Stimulated activated CD8-positive, alpha-beta memory T cell treated with anti-CD3 and anti-CD28 coated beads, Interleukin-15, amount 100 ng/mL, for 48 hours (primary cell): ENCODE results near the gene LPGAT1.
"Not testable (repeated sequence)": the region's sequence is repeated elsewhere in the genome, so short reads cannot be mapped to it uniquely, and the experiment has no call there.

ENCODE experiments used
- DNase-seq, 2 donors: peaks; one replicate each; pipeline ENCODE4 v3.0.0-alpha.2; 2020; ENCODE audit warnings: low read depth in 2 of 2

Gene LPGAT1

DNA sequence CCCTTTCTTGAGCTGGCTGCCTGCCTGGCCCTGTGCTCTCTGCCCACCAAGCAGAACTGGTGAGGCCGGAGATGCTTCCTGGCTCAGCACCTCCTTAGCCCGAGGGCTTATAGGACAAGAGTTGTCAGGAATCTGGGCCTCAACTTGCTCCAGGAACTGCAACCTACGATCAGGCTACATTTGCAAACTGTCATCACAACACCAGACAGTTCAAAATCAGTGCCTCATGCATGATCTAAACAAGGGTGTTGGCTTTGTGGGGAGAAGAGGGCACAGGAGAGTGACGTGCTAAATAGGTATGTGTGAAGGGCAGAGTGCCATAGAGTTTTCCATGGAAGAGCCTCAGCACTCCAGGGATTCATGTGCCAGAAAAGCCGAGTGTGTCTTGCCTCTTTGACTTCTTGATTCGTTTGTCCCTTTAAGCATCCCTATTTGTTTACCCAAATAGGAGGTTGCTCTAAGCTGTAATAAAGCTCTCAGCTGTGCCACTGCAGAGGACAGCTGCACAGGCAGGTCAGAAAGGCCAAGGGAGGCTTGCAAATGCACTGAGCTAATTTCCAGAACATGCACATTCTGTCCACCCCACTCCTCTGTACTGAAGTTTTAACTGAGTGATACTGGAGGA lies 125.0 kb downstream of the LPGAT1 start:
- no peak for DNase-seq

DNA sequence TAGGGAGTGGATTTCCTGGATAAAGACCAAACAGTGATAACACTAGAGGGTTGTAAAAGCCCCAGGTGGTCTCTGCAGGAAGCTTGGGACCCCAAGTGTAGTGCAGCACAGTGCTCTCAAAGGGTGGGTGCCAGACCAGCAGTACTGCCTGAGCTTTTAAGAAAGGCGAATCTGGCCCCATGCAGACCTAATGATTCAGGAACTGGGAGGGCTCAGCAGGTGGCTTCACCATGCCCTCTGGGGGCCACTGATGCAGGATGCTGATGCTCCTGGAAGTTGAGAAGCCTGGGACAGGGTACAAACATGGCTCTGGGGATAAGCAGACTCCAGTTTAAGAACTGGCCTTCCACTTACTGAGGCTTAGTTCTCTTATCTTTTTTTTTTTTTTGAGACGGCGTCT lies 126.0 kb downstream of the LPGAT1 start:
- DNase-seq, result no peak

DNA sequence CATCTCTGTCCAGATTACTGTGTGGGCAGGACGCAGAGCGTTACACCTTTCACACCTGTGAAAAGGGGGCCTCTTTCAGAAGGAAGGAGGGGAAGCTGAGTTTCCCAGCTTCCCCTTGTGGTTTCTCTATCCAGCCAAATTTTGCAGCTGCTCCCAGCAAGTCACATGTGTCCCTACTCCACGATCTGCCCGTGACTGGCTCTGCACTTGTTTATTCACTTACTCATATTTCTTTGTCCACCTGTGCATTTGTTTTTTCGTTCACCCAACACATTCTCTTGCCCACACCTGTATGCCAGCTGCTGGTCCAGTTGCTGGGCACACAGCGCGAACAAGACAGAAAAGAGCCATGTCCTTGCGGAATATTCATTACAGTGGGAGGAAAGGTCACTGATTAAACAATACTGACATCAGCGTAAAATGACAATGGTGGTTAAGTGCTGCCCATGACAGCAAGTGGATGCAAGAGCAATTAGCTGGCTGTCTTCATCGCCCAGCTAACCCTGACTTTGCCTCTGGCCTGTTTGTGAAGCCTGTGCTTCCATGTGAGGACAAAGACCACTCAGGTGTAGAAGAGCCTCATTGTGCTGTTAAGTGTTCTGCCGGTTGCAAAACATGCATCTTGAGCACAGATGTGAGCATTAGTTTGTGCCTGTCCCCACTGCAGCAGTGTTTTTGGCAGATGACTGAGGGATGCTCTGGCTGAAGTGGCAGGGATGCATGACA lies 126.6 kb downstream of the LPGAT1 start:
- DNase-seq, result no peak

DNA sequence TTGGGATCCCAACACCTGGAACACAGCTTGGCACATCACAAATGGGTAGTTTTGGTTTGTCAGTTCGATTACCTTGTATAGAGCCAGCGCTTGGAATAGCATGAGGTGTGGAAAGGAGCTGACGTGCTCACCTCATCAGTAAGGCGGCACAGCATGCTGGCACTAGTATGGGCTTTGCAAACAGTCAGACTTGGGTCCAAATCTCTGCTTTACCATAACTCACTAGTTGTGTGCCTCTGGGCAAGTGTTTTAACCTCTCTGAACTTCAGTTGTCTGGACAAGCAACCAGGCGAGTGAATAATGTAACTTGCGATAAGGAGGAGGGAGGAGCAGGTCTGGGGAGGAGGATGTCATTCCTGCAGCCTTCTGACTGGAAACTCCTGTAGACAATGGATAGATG lies 128.8 kb downstream of the LPGAT1 start:
- DNase-seq, result no peak

DNA sequence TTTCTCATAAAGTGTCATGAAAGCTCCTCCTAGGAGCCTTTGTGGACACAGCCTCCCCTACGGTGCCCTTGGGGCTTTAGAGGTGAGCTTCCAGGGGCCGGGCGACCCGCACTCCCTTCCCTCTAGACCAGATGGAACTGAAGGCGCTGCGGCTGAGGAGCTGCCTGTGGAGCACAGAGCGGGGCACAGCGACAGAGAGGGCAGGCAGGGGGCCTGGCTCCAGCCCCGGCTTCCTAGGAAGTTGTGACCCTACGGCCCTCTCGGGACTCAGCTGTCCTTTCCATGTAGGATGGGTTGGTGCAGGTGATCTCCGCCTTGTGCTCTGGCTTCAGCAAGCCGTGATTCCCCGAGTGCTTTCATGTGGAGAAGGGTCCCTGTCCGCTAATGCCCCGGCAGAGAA lies 131.5 kb downstream of the LPGAT1 start:
- no peak for DNase-seq

DNA sequence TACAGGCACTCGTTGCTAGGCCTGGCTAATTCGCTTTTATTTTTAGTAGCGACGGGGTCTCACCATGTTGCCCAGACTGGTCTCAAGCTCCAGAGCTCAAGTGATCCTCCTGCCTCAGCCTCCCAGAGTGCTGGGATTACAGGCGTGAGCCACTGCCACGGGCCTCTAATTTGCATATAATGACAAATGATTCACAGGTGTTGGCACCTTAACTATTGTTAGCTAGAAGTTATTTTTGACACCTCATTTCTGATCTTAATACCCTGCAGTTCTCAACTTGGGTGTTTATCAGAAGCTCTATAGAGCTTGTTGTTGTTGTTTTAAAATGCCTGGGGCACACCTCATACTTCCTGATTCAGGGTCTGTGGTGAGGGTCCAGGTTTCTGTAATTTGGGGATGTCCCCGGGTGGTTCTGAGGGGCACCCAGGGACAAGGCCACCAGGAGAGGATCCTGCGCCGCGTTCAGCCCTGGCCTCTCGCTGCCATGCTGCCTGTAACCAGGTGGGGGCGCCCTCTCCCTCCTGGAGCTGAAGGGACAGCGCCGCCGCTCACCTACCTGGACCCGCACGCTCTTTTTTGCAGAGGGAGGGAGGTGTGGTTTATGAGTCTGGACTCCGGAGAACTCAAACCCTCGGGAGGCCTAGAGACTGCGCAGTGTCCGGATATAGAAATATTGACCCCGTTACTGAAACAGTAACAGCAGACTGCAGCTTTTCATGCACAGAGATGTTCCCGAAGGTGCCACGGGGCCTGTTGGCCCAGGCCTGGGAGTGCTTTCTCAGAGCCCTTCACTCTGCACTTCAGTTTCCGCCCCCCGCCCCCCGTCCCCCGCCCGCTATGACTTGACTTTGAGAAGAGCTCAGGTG lies 132.2 kb downstream of the LPGAT1 start:
- peak; percentile 69 to 70 for DNase-seq

DNA sequence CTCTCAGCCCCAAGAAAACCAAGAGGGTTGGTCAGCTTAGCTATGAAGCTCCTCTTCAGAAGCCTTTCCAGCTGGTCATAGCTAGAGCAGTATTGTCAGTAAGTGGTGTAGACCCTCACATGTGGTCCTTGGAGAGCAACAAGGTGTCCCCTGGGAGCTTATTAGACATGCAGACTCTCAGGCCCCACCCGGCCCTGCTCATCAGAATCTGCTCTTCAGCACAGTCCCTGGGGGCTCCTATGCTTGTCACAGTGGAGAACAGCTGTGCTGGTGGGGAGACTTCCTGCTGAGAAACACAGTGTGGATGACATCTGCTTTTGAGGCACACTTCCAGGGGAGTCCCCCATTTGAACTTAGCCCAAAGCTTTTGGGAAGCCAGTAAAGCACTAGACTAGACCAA lies 133.2 kb downstream of the LPGAT1 start:
- DNase-seq, result no peak

DNA sequence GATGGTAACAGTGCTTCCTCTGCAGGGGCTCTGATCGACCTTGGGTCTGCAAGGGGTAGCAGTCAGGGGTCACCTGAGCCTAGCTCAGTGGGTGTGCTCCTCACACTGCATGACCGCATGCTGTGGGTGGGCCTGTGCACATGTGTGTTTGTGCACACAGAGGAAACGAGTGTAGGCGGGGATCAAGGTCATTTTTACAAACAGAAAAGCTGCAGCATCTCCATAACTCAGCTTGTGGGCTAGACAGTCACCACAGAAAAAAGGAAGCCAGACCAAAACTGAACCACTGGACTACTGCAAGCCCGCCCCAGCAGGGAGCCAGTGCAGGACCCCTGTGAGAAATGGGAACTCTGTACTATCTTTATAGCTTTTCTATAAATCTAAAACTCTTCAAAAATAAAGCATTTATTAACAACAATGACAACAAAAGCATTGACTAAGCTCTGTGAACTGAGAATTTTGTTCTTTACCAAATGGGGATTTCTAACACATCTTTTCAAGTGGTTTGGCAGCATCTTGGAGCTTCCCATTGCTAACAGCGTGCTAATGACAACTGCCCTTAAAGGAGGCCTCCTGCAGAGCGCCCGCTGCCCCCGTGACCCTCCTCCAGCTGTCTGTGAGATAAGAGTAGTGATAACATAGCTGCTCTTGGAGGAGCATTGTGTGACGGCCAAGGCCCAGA lies 135.3 kb downstream of the LPGAT1 start:
- peak in 1 of 2 donors; percentile 7 for DNase-seq

DNA sequence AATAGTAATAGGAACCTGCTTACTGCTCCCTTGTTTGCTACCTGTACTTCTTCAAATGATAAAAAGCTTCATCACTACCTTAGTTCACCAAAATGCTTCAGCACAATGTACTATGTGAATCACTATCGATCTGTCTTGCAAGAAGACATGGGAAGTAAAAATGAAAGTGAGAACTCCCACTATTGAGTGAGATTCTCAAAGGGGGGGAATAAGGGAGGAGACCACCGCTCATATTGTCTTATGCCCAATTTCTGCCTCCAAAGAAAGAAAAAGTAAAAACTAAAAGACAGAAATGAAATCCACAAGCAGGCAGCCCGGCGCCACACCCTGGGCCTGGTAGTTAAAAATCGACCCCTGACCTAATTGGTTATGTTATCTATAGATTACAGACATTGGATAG lies 136.7 kb downstream of the LPGAT1 start:
- not testable (repeated sequence) for DNase-seq
